ENCODE data around the gene GPATCH3. TPM values are rescaled to one million over a fixed set of nuclear protein-coding genes. Genes with fewer than 3 reads are reported as not detected.

Gene GPATCH3
- total RNA-seq, 4 donors from 2014 or later, result 8.6 to 12.5 (median 11.6) TPM

DNA sequence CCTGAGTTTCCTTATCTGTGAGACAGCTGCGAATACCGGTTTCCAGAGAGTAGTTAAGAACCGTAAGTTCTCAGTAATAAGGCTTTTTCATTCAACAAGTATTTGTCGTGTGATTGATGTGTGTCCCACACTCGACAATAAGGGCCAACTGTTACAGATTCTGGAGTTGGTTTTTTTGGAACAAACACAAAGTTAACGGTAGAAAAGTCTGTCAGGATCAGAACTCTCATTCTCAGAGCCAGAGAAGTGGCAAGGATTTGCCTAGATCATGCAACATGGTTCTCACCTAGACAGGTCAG lies 22.1 kb upstream of the GPATCH3 start:
- DNase-seq, result no peak
- H3K9me3 ChIP-seq, result no peaks in the 10 kb centered on the region
- H3K4me3 ChIP-seq (replicated peaks in 1 of 3), result peak overlapping the region; percentile 44 to 85 (median 79)
- WGBS, 2 donors, result 39 to 50% methylated on average over 6 of the region's 6 CpGs
- TF ChIP-seq POLR2A (IDR thresholded peaks at IDR 0.05), result no peak
- no peak for TF ChIP-seq CTCF (IDR thresholded peaks at IDR 0.05)
- intact Hi-C loops (cut with DNase I), result no loop called here
- H3K36me3 ChIP-seq, result peaks cover 23 to 30% of the 10 kb centered on the region in 2 donors
- H3K4me1 ChIP-seq, result peaks cover 13 to 19% of the 10 kb centered on the region in 2 donors
- H3K27me3 ChIP-seq, result no peaks in the 10 kb centered on the region
- peak overlapping the region in 1 of 3 donors; percentile 100 for H3K27ac ChIP-seq

- no peak for TF ChIP-seq CTCF (IDR thresholded peaks at IDR 0.05)
- TF ChIP-seq POLR2A (IDR thresholded peaks at IDR 0.05), result peak; percentile 37 to 95
- 1% methylated on average over 51 to 62 of the region's 83 CpGs for WGBS, 2 donors
- intact Hi-C loops (cut with DNase I), result no loop called here
These were observed 21.5 kb upstream of the GPATCH3 start, which contains the start of gene NUDC for GRCh38 chr1:26921540-26922430. TSS of gene NUDC (plus strand) at chr1:26921743. CDS start at chr1:26921849, 106 bp downstream.

GRCh38 chr1:26921126-26921539 lies 20.9 kb upstream of the GPATCH3 start:
- H3K4me1 ChIP-seq, result peaks cover 13 to 19% of the 10 kb centered on the region in 2 donors
- TF ChIP-seq POLR2A (IDR thresholded peaks at IDR 0.05), result no peak
- TF ChIP-seq CTCF (IDR thresholded peaks at IDR 0.05), result no peak
- H3K36me3 ChIP-seq, result peaks cover 16 to 21% of the 10 kb centered on the region in 2 donors
- no peaks in the 10 kb centered on the region for H3K27me3 ChIP-seq
- no peak for DNase-seq
- peak overlapping the region; percentile 7 to 100 (median 93) for H3K27ac ChIP-seq
- WGBS, 2 donors, result 22 to 24% methylated on average over 7 of the region's 7 CpGs
- peak overlapping the region in 1 of 3 donors; percentile 79 for H3K4me3 ChIP-seq (replicated peaks in 1 of 3)
- intact Hi-C loops (cut with DNase I), result no loop called here
- no peaks in the 10 kb centered on the region for H3K9me3 ChIP-seq

More at GRCh38 chr1:26921540-26922430, 21.5 kb upstream of the GPATCH3 start, which contains the start of gene NUDC:
- H3K36me3 ChIP-seq, result peaks cover 22 to 28% of the 10 kb centered on the region in 2 donors
- H3K9me3 ChIP-seq, result no peaks in the 10 kb centered on the region
- H3K27me3 ChIP-seq, result no peaks in the 10 kb centered on the region
- peak; percentile 97 to 98 for DNase-seq
- H3K27ac ChIP-seq, result peak within 1 kb of the TSS; percentile 49 to 100 (median 93)
- H3K4me3 ChIP-seq (replicated peaks in 1 of 3), result peak within 1 kb of the TSS; percentile 44 to 85 (median 79)
- peaks cover 13 to 19% of the 10 kb centered on the region in 2 donors for H3K4me1 ChIP-seq

- WGBS, 2 donors, result 32 to 52% methylated on average over 5 of the region's 5 CpGs
- no peak overlapping the region for H3K4me3 ChIP-seq (replicated peaks in 1 of 3)
- peak; percentile 40 to 62 for DNase-seq
- TF ChIP-seq POLR2A (IDR thresholded peaks at IDR 0.05) (no peak), CTCF (IDR thresholded peaks at IDR 0.05) (no peak)
- no peaks in the 10 kb centered on the region for H3K9me3 ChIP-seq
- H3K4me1 ChIP-seq, result peaks cover 7 to 11% of the 10 kb centered on the region in 2 donors
- intact Hi-C loops (cut with DNase I), result no loop called here
- H3K27me3 ChIP-seq, result no peaks in the 10 kb centered on the region
- no peaks in the 10 kb centered on the region for H3K36me3 ChIP-seq
- no peak overlapping the region for H3K27ac ChIP-seq
These were observed 15.1 kb upstream of the GPATCH3 start for GRCh38 chr1:26915204-26915842.

Measured in thyroid gland (tissue), 4 donors.